Measurements from ENCODE around the gene ERP27. TPM values are rescaled to one million over a fixed set of nuclear protein-coding genes. Genes with fewer than 3 reads are reported as not detected.
A peak's percentile ranks its signal among the peaks of the same experiment; 100 is the strongest.

The ERP27 gene
- total RNA-seq, 1 donor from 2014 or later = 0.87 TPM

DNA sequence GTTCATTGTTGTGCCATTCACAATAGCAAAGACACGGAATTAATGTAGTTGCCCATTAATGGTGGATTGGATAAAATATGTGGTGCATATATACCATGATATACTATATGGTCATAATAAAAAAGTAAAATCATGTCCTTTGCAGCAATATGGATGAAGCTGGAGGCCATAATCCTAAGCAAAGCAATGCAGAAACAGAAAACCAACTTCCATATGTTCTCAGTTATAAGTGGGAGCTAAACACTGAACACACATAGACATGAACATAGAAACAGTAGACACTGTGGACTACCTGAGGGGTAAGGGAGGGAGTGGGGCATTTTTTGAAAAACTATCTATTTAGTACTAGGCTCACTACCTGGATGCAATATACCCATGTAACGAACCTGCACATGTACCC lies 3.0 kb upstream of the ERP27 start:
- H3K4me3 Mint-ChIP-seq (ENCODE audit: unreplicated experiment) = no peak overlapping the region
- peaks cover 8% of the 10 kb centered on the region for H3K36me3 Mint-ChIP-seq (ENCODE audit: low read depth)
- peaks cover 16% of the 10 kb centered on the region for H3K4me1 Mint-ChIP-seq (ENCODE audit: low read depth)
- no peak for DNase-seq (ENCODE audit: low spot score)
- H3K9me3 Mint-ChIP-seq (ENCODE audit: low read depth) = peaks cover 6% of the 10 kb centered on the region
- no peak overlapping the region for H3K27ac Mint-ChIP-seq (ENCODE audit: unreplicated experiment)
- TF ChIP-seq, protein P1, sequence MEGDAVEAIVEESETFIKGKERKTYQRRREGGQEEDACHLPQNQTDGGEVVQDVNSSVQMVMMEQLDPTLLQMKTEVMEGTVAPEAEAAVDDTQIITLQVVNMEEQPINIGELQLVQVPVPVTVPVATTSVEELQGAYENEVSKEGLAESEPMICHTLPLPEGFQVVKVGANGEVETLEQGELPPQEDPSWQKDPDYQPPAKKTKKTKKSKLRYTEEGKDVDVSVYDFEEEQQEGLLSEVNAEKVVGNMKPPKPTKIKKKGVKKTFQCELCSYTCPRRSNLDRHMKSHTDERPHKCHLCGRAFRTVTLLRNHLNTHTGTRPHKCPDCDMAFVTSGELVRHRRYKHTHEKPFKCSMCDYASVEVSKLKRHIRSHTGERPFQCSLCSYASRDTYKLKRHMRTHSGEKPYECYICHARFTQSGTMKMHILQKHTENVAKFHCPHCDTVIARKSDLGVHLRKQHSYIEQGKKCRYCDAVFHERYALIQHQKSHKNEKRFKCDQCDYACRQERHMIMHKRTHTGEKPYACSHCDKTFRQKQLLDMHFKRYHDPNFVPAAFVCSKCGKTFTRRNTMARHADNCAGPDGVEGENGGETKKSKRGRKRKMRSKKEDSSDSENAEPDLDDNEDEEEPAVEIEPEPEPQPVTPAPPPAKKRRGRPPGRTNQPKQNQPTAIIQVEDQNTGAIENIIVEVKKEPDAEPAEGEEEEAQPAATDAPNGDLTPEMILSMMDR (IDR thresholded peaks at IDR 0.05) = no peak
- H3K27me3 Mint-ChIP-seq (ENCODE audit: low read depth) = no peaks in the 10 kb centered on the region

DNA sequence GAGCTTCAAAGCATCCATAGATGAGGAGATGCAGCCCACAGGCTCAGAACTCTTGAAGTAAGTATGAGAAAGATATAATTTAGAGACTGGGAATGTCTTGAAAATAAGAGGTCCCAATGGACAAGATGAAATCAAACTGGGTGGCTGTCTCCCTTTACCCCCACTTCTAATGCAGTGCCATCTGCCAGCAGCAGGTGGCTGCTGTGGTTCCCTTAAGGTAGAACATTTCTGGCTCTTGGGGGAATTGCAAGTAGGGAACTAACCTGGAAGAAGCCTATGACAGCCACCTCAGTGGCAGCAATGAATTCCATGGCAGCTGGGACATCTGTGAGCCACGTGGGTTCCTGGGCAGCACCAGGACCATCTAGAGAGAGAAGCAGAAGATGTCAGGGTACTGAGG lies 648 bp downstream of the ERP27 start:
- Mint-ChIP-seq H3K9me3 (ENCODE audit: low read depth) (peaks cover 6% of the 10 kb centered on the region), H3K27ac (ENCODE audit: unreplicated experiment) (no peak overlapping the region), H3K4me3 (ENCODE audit: unreplicated experiment) (no peak overlapping the region), H3K36me3 (ENCODE audit: low read depth) (peaks cover 6% of the 10 kb centered on the region), H3K27me3 (ENCODE audit: low read depth) (no peaks in the 10 kb centered on the region), H3K4me1 (ENCODE audit: low read depth) (peaks cover 6% of the 10 kb centered on the region)
- TF ChIP-seq, protein P1 (IDR thresholded peaks at IDR 0.05) = peak; percentile 17
- DNase-seq (ENCODE audit: low spot score) = no peak

DNA sequence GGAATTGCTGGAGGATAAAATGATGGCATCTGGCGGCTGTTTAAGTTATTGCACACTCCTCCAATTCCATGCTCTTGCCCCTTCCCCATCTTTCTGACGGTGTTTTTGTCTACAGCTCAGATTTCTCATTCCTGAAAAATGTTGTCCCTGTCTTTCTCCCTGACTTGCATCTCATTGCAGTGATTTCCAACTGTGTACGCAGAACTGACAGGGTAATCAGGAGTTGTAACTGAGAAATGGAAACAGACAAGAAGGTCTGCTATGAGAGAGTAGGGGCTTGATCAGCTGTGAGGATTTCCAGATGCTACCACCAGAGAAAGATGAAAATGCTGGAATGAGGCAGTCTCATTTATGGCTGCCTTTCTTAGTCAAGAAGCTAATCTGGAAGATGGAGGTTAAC lies 1.3 kb downstream of the ERP27 start:
- Mint-ChIP-seq H3K4me1 (ENCODE audit: low read depth) (peaks cover 9% of the 10 kb centered on the region), H3K27ac (ENCODE audit: unreplicated experiment) (no peak overlapping the region)

DNA sequence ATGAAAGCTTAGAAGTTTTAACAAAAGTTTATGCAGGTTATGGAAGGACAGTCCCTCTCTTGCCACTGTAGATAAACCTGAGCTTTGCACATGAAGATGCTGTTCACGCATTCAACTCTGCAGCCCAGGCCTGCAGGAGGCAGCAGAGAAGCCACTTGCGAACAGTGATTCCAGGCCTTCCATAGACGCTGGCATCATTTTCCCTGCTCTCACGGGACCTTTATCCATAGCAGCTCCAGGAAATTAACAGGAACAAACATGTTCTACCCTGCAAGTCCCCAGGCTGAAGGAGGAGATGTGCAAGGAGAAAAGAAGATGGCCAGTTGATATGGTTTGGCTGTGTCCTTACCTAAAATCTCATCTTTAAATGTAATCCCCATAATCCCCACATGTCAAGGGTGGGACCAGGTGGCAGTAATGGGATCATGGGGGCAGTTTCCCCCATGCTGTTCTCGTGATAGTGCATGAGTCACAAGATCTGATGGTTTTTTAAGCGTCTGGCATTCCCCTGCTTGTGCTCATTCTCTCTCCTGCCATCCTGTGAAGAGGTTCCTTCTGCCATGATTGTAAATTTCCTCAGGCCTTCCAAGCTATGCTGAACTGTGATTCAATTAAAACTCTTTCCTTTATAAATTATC lies 2.0 kb downstream of the ERP27 start:
- no peak overlapping the region for H3K27ac Mint-ChIP-seq (ENCODE audit: unreplicated experiment)
- peaks cover 6% of the 10 kb centered on the region for H3K9me3 Mint-ChIP-seq (ENCODE audit: low read depth)
- DNase-seq (ENCODE audit: low spot score) = no peak
- peaks cover 13% of the 10 kb centered on the region for H3K4me1 Mint-ChIP-seq (ENCODE audit: low read depth)
- no peak overlapping the region for H3K4me3 Mint-ChIP-seq (ENCODE audit: unreplicated experiment)
- TF ChIP-seq, protein P1 (IDR thresholded peaks at IDR 0.05) = peak; percentile 47
- H3K36me3 Mint-ChIP-seq (ENCODE audit: low read depth) = no peaks in the 10 kb centered on the region
- no peaks in the 10 kb centered on the region for H3K27me3 Mint-ChIP-seq (ENCODE audit: low read depth)

More for the DNA sequence above, 1.3 kb downstream of the ERP27 start:
- TF ChIP-seq, protein P1 (IDR thresholded peaks at IDR 0.05) = no peak
- Mint-ChIP-seq H3K4me3 (ENCODE audit: unreplicated experiment) (no peak overlapping the region), H3K9me3 (ENCODE audit: low read depth) (peaks cover 6% of the 10 kb centered on the region), H3K36me3 (ENCODE audit: low read depth) (peaks cover under 1% of the 10 kb centered on the region), H3K27me3 (ENCODE audit: low read depth) (no peaks in the 10 kb centered on the region)
- DNase-seq (ENCODE audit: low spot score) = no peak

DNA sequence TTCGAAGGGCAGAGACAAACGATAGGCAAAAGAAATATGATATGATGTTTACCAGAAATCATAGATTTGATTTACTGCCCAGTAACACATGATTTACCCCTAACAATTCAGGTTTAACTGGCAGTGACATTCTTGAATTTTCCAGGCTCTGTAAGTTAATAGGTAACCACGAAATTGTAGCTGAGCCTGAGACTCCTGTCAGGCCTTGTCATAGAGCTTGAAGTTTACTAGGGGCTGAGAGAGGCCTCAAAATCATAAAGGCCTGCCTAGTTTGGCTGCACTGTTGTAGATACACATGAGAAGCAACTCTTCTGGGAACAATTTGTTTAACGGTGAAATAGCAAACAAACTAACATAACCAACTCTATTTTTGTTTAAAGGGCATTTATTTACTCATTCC lies 3.3 kb downstream of the ERP27 start:
- TF ChIP-seq, protein P1 (IDR thresholded peaks at IDR 0.05) = no peak
- no peak for DNase-seq (ENCODE audit: low spot score)
- Mint-ChIP-seq H3K27me3 (ENCODE audit: low read depth) (no peaks in the 10 kb centered on the region), H3K9me3 (ENCODE audit: low read depth) (peaks cover 4% of the 10 kb centered on the region), H3K27ac (ENCODE audit: unreplicated experiment) (no peak overlapping the region), H3K36me3 (ENCODE audit: low read depth) (no peaks in the 10 kb centered on the region), H3K4me1 (ENCODE audit: low read depth) (peaks cover 26% of the 10 kb centered on the region), H3K4me3 (ENCODE audit: unreplicated experiment) (no peak overlapping the region)

All from chondrocyte (in vitro differentiated cells).